GM19452 (cell line): ENCODE data around the gene TMEM222.
"Not testable (repeated sequence)": the region's sequence is repeated elsewhere in the genome, so short reads cannot be mapped to it uniquely, and the experiment has no call there.

Source experiments
- ATAC-seq: cut with Tn5 transposase; IDR thresholded peaks from one replicate; pipeline ENCODE4 v1.9.1; 2021; ENCODE audit not compliant: unreplicated experiment

Gene TMEM222

GRCh38 chr1:27377760-27378495 lies 56.0 kb downstream of the TMEM222 start:
- ATAC-seq = no peak

- no peak for ATAC-seq
These were observed 57.7 kb downstream of the TMEM222 start for GRCh38 chr1:27379564-27380122.

GRCh38 chr1:27380224-27380623 lies 58.3 kb downstream of the TMEM222 start:
- no peak for ATAC-seq

GRCh38 chr1:27380766-27381733 lies 59.1 kb downstream of the TMEM222 start:
- ATAC-seq = no peak

- ATAC-seq = no peak
These were observed 60.2 kb downstream of the TMEM222 start for GRCh38 chr1:27381969-27382762.

GRCh38 chr1:27383039-27383605 lies 61.2 kb downstream of the TMEM222 start, which contains the start of gene CD164L2:
Gene CD164L2, minus strand, starts transcription at chr1:27383333. Its CDS starts 94 bp downstream, at chr1:27383239.
- no peak for ATAC-seq

DNA sequence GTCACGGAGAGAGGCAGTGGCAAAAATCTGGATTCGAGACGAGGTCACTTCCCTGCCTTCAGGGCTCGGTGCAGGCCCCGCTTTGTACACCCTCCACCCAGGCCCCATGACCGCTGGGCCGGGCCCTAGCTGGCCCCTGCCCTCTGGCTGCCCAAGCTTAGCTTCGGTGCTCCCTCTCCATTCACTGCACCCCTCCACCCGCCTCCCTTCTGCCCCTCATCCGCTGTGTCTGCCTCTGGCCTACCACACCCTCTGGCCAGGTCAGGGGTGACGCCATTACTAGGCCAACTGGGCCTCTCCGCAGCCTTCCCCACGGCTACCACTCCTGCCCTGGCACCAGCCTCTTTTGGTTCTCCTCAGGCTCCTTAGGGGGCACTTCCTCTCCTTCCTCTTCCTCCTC lies 61.7 kb downstream of the TMEM222 start:
- ATAC-seq = no peak

GRCh38 chr1:27384797-27385196 lies 62.8 kb downstream of the TMEM222 start:
- ATAC-seq = not testable (repeated sequence)
